ENCODE results near the gene CDK5RAP2. TPM values are rescaled to one million over a fixed set of nuclear protein-coding genes. Genes with fewer than 3 reads are reported as not detected.
"Not testable (repeated sequence)": the region's sequence is repeated elsewhere in the genome, so short reads cannot be mapped to it uniquely, and the experiment has no call there.

The CDK5RAP2 gene
- total RNA-seq, 1 donor from 2014 or later, result 54.5 TPM

- Histone ChIP-seq H3K4me1 (no peaks in the 10 kb centered on the region), H3K4me3 (no peak overlapping the region), H3K27ac (no peak overlapping the region), H3K9me3 (no peaks in the 10 kb centered on the region), H3K36me3 (peaks cover 0 to 64% of the 10 kb centered on the region in 2 donors), H3K27me3 (no peaks in the 10 kb centered on the region)
- TF ChIP-seq POLR2AphosphoS5 (IDR thresholded peaks at IDR 0.05; ENCODE audit: insufficient read depth in 1 of 2, low read depth in 1 of 2), result no peak
- TF ChIP-seq CTCF (IDR thresholded peaks at IDR 0.05), result no peak
- no peak for TF ChIP-seq POLR2A (IDR thresholded peaks at IDR 0.05)
- intact Hi-C loops (cut with DNase I), result no loop called here
- no peak for DNase-seq (ENCODE audit: extremely low spot score in 2 of 2)
These were observed 55.9 kb downstream of the CDK5RAP2 start for GRCh38 chr9:120524038-120524437.

- Histone ChIP-seq H3K4me3 (no peak overlapping the region), H3K27ac (no peak overlapping the region), H3K36me3 (peaks cover 0 to 50% of the 10 kb centered on the region in 2 donors), H3K9me3 (no peaks in the 10 kb centered on the region), H3K4me1 (no peaks in the 10 kb centered on the region), H3K27me3 (no peaks in the 10 kb centered on the region)
- DNase-seq (ENCODE audit: extremely low spot score in 2 of 2), result no peak
- TF ChIP-seq CTCF (IDR thresholded peaks at IDR 0.05), result no peak
- intact Hi-C loops (cut with DNase I), result no loop called here
These were observed 57.4 kb downstream of the CDK5RAP2 start for GRCh38 chr9:120522558-120522957.

- DNase-seq (ENCODE audit: extremely low spot score in 2 of 2), result no peak
- no peaks in the 10 kb centered on the region for H3K27me3 ChIP-seq
- intact Hi-C loops (cut with DNase I), result no loop called here
- no peak overlapping the region for H3K27ac ChIP-seq
- no peaks in the 10 kb centered on the region for H3K4me1 ChIP-seq
- H3K36me3 ChIP-seq, result peaks cover 0 to 47% of the 10 kb centered on the region in 2 donors
- no peak overlapping the region for H3K4me3 ChIP-seq
- H3K9me3 ChIP-seq, result no peaks in the 10 kb centered on the region
- no peak for TF ChIP-seq CTCF (IDR thresholded peaks at IDR 0.05)
- TF ChIP-seq POLR2AphosphoS5 (IDR thresholded peaks at IDR 0.05; ENCODE audit: insufficient read depth in 1 of 2, low read depth in 1 of 2), result no peak
- TF ChIP-seq POLR2A (IDR thresholded peaks at IDR 0.05), result no peak
These were observed 57.9 kb downstream of the CDK5RAP2 start for GRCh38 chr9:120522032-120522431.

GRCh38 chr9:120521101-120521500 is 58.9 kb downstream of the CDK5RAP2 start:
- Histone ChIP-seq H3K36me3 (peaks cover 0 to 46% of the 10 kb centered on the region in 2 donors), H3K4me3 (no peak overlapping the region), H3K4me1 (no peaks in the 10 kb centered on the region), H3K27me3 (no peaks in the 10 kb centered on the region), H3K27ac (no peak overlapping the region), H3K9me3 (no peaks in the 10 kb centered on the region)
- no peak for DNase-seq (ENCODE audit: extremely low spot score in 2 of 2)
- no peak for TF ChIP-seq CTCF (IDR thresholded peaks at IDR 0.05)
- no peak for TF ChIP-seq POLR2A (IDR thresholded peaks at IDR 0.05)
- TF ChIP-seq POLR2AphosphoS5 (IDR thresholded peaks at IDR 0.05; ENCODE audit: insufficient read depth in 1 of 2, low read depth in 1 of 2), result no peak
- intact Hi-C loops (cut with DNase I), result no loop called here

- peaks cover 0 to 40% of the 10 kb centered on the region in 2 donors for H3K36me3 ChIP-seq
These were observed 64.0 kb downstream of the CDK5RAP2 start for GRCh38 chr9:120515996-120516395.

GRCh38 chr9:120515481-120515880 is 64.5 kb downstream of the CDK5RAP2 start:
- DNase-seq (ENCODE audit: extremely low spot score in 2 of 2); H3K9me3 ChIP-seq; H3K27ac ChIP-seq; H3K27me3 ChIP-seq; H3K4me3 ChIP-seq; H3K4me1 ChIP-seq; intact Hi-C loops (cut with DNase I): not testable (repeated sequence)
- peaks cover 0 to 40% of the 10 kb centered on the region in 2 donors for H3K36me3 ChIP-seq

More at GRCh38 chr9:120515996-120516395, 64.0 kb downstream of the CDK5RAP2 start:
- H3K9me3 ChIP-seq; H3K4me1 ChIP-seq; H3K27ac ChIP-seq; DNase-seq (ENCODE audit: extremely low spot score in 2 of 2); H3K4me3 ChIP-seq; H3K27me3 ChIP-seq; intact Hi-C loops (cut with DNase I): not testable (repeated sequence)

All from vagina (tissue), 2 donors.